ENCODE measurements around the gene ABHD12B. TPM values are rescaled to one million over a fixed set of nuclear protein-coding genes. Genes with fewer than 3 reads are reported as not detected.
A peak's percentile ranks its signal among the peaks of the same experiment; 100 is the strongest.

The ABHD12B gene, protein sequence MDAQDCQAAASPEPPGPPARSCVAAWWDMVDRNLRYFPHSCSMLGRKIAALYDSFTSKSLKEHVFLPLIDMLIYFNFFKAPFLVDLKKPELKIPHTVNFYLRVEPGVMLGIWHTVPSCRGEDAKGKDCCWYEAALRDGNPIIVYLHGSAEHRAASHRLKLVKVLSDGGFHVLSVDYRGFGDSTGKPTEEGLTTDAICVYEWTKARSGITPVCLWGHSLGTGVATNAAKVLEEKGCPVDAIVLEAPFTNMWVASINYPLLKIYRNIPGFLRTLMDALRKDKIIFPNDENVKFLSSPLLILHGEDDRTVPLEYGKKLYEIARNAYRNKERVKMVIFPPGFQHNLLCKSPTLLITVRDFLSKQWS
- total RNA-seq: 1.0 TPM
- 1.5 TPM for polyA plus RNA-seq
- long read RNA-seq, donor 1, partial matches to known transcripts: 0 of 1 reads
- long read RNA-seq, donor 1, other reads (novel, unspliced or antisense): 0 of 1 reads
- long read RNA-seq, donor 2: 0 reads
- long read RNA-seq, donor 3: 0 reads
- long read RNA-seq, donor 4, partial matches to known transcripts: 0 of 1 reads
- long read RNA-seq, donor 4, other reads (novel, unspliced or antisense): 0 of 1 reads
- long read RNA-seq, donor 5: 0 reads
- long read RNA-seq, donor 6, partial matches to known transcripts: 0 of 1 reads
- long read RNA-seq, donor 6, other reads (novel, unspliced or antisense): 0 of 1 reads
- long read RNA-seq, donor 7: 0 reads
- long read RNA-seq, donor 8: 0 reads
- long read RNA-seq, donor 9: 0 reads
- long read RNA-seq, donor 10: 0 reads

- no peak for DNase-seq (ENCODE audit: low read depth in 6 of 9, low spot score in 9 of 9)
- Histone ChIP-seq H3K4me3 (ENCODE audit: low read length in 2 of 2) (peak within 1 kb of the TSS in 1 of 2 donors; percentile 18), H3K27me3 (ENCODE audit: control insufficient read depth in 2 of 2, insufficient read depth in 1 of 2, low read length in 1 of 2) (peaks cover 19 to 46% of the 10 kb centered on the region in 2 donors), H3K9me3 (ENCODE audit: control insufficient read depth in 2 of 2, insufficient read depth in 1 of 2, low read length in 1 of 2) (no peaks in the 10 kb centered on the region), H3K4me1 (ENCODE audit: control insufficient read depth in 2 of 2, insufficient read depth in 2 of 2, low read length in 2 of 2) (peaks cover 21 to 41% of the 10 kb centered on the region in 2 donors), H3K27ac (ENCODE audit: low read depth in 1 of 2, low read length in 1 of 2) (no peak within 1 kb of the TSS), H3K36me3 (ENCODE audit: control insufficient read depth in 2 of 2, insufficient read depth in 2 of 2, low read length in 1 of 2) (no peaks in the 10 kb centered on the region)
- 14% methylated on average over 63 of the region's 63 CpGs for whole genome bisulfite sequencing
Observed at GRCh38 chr14:50871914-50872732, at the start of gene ABHD12B. TSS of gene ABHD12B (plus strand) at chr14:50872053. CDS start at chr14:50872175, 122 bp downstream.

DNA sequence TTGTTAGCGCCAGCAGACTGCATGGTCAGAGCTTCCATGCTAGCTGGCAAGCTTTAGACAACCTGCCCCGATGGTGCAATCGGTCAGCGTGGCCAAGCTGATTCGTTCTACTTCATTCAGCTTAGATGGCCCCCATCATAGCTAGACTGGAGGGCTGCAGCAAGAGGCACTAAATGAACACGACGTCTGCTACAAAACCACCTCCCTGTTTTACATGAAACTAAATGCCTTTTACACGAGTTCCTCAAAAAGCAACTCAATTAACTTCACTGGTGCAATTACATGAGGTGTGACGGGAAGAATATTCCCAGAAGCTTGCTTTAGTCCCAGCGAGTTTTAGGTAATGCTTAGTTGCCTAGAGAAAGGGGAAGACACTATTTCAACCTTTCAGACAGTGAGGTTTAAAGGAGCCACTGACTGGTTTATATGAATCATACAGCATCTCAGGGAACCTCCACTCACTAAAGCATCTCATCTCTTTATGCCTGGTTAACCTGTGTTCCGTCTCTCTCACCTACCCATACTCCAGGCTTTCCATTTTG is 49.3 kb upstream of the ABHD12B start:
- DNase-seq (ENCODE audit: low read depth in 6 of 9, low spot score in 9 of 9): no peak
- Histone ChIP-seq H3K4me1 (ENCODE audit: control insufficient read depth in 2 of 2, insufficient read depth in 2 of 2, low read length in 2 of 2) (peaks cover 34 to 36% of the 10 kb centered on the region in 2 donors), H3K9me3 (ENCODE audit: control insufficient read depth in 2 of 2, insufficient read depth in 1 of 2, low read length in 1 of 2) (no peaks in the 10 kb centered on the region), H3K4me3 (ENCODE audit: low read length in 2 of 2) (no peak overlapping the region), H3K27me3 (ENCODE audit: control insufficient read depth in 2 of 2, insufficient read depth in 1 of 2, low read length in 1 of 2) (no peaks in the 10 kb centered on the region), H3K36me3 (ENCODE audit: control insufficient read depth in 2 of 2, insufficient read depth in 2 of 2, low read length in 1 of 2) (peaks cover 7 to 17% of the 10 kb centered on the region in 2 donors), H3K27ac (ENCODE audit: low read depth in 1 of 2, low read length in 1 of 2) (no peak overlapping the region)
- WGBS: 77% methylated on average over 11 of the region's 11 CpGs

GRCh38 chr14:50823051-50823761 is 48.6 kb upstream of the ABHD12B start:
- Histone ChIP-seq H3K4me1 (ENCODE audit: control insufficient read depth in 2 of 2, insufficient read depth in 2 of 2, low read length in 2 of 2) (peaks cover 34 to 36% of the 10 kb centered on the region in 2 donors), H3K27ac (ENCODE audit: low read depth in 1 of 2, low read length in 1 of 2) (peak overlapping the region in 1 of 2 donors; percentile 11), H3K36me3 (ENCODE audit: control insufficient read depth in 2 of 2, insufficient read depth in 2 of 2, low read length in 1 of 2) (peaks cover 3 to 17% of the 10 kb centered on the region in 2 donors), H3K27me3 (ENCODE audit: control insufficient read depth in 2 of 2, insufficient read depth in 1 of 2, low read length in 1 of 2) (no peaks in the 10 kb centered on the region), H3K9me3 (ENCODE audit: control insufficient read depth in 2 of 2, insufficient read depth in 1 of 2, low read length in 1 of 2) (no peaks in the 10 kb centered on the region), H3K4me3 (ENCODE audit: low read length in 2 of 2) (no peak overlapping the region)
- DNase-seq (ENCODE audit: low read depth in 6 of 9, low spot score in 9 of 9): no peak
- 90% methylated on average over 11 of the region's 11 CpGs for WGBS

GRCh38 chr14:50823762-50824636 is 47.9 kb upstream of the ABHD12B start:
- H3K9me3 ChIP-seq (ENCODE audit: control insufficient read depth in 2 of 2, insufficient read depth in 1 of 2, low read length in 1 of 2): no peaks in the 10 kb centered on the region
- H3K27me3 ChIP-seq (ENCODE audit: control insufficient read depth in 2 of 2, insufficient read depth in 1 of 2, low read length in 1 of 2): no peaks in the 10 kb centered on the region
- H3K27ac ChIP-seq (ENCODE audit: low read depth in 1 of 2, low read length in 1 of 2): no peak overlapping the region
- peaks cover 37 to 39% of the 10 kb centered on the region in 2 donors for H3K4me1 ChIP-seq (ENCODE audit: control insufficient read depth in 2 of 2, insufficient read depth in 2 of 2, low read length in 2 of 2)
- DNase-seq (ENCODE audit: low read depth in 6 of 9, low spot score in 9 of 9): no peak
- H3K36me3 ChIP-seq (ENCODE audit: control insufficient read depth in 2 of 2, insufficient read depth in 2 of 2, low read length in 1 of 2): peaks cover 3 to 17% of the 10 kb centered on the region in 2 donors
- H3K4me3 ChIP-seq (ENCODE audit: low read length in 2 of 2): no peak overlapping the region
- 44% methylated on average over 10 of the region's 10 CpGs for WGBS

GRCh38 chr14:50825307-50825706 is 46.5 kb upstream of the ABHD12B start:
- peaks cover 3 to 11% of the 10 kb centered on the region in 2 donors for H3K36me3 ChIP-seq (ENCODE audit: control insufficient read depth in 2 of 2, insufficient read depth in 2 of 2, low read length in 1 of 2)
- peaks cover 42 to 45% of the 10 kb centered on the region in 2 donors for H3K4me1 ChIP-seq (ENCODE audit: control insufficient read depth in 2 of 2, insufficient read depth in 2 of 2, low read length in 2 of 2)
- peaks cover 0 to 7% of the 10 kb centered on the region in 2 donors for H3K27me3 ChIP-seq (ENCODE audit: control insufficient read depth in 2 of 2, insufficient read depth in 1 of 2, low read length in 1 of 2)
- DNase-seq (ENCODE audit: low read depth in 6 of 9, low spot score in 9 of 9): no peak
- 99% methylated on average over 1 of the region's 1 CpG for WGBS
- no peak overlapping the region for H3K4me3 ChIP-seq (ENCODE audit: low read length in 2 of 2)
- H3K27ac ChIP-seq (ENCODE audit: low read depth in 1 of 2, low read length in 1 of 2): no peak overlapping the region
- H3K9me3 ChIP-seq (ENCODE audit: control insufficient read depth in 2 of 2, insufficient read depth in 1 of 2, low read length in 1 of 2): peaks cover 0 to 2% of the 10 kb centered on the region in 2 donors

DNA sequence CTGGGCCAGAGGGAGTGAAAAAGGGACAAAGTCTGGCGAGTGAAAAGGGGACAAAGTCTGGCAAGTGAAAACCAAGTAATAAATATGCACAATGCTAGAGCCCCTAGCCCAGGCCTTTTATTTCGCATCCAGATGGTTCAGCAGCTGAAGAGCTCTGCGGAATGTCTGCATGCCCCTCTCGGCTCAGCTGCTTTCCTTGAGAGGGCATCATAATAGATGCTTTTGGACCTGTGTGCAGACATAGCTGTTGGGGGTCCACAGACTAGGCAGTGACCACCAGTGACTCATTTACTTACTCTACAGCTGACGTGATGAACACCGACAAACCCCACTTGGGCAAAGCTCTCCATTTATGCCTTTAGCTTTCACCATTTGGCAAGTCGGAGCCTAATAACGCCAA is 45.2 kb upstream of the ABHD12B start:
- Histone ChIP-seq H3K9me3 (ENCODE audit: control insufficient read depth in 2 of 2, insufficient read depth in 1 of 2, low read length in 1 of 2) (peaks cover 0 to 2% of the 10 kb centered on the region in 2 donors), H3K4me1 (ENCODE audit: control insufficient read depth in 2 of 2, insufficient read depth in 2 of 2, low read length in 2 of 2) (peaks cover 37 to 44% of the 10 kb centered on the region in 2 donors), H3K27me3 (ENCODE audit: control insufficient read depth in 2 of 2, insufficient read depth in 1 of 2, low read length in 1 of 2) (peaks cover 0 to 8% of the 10 kb centered on the region in 2 donors), H3K36me3 (ENCODE audit: control insufficient read depth in 2 of 2, insufficient read depth in 2 of 2, low read length in 1 of 2) (peaks cover 0 to 7% of the 10 kb centered on the region in 2 donors), H3K4me3 (ENCODE audit: low read length in 2 of 2) (no peak overlapping the region), H3K27ac (ENCODE audit: low read depth in 1 of 2, low read length in 1 of 2) (no peak overlapping the region)
- WGBS: 98% methylated on average over 8 of the region's 8 CpGs
- DNase-seq (ENCODE audit: low read depth in 6 of 9, low spot score in 9 of 9): no peak

GRCh38 chr14:50828721-50829488 is 42.9 kb upstream of the ABHD12B start:
- Histone ChIP-seq H3K4me1 (ENCODE audit: control insufficient read depth in 2 of 2, insufficient read depth in 2 of 2, low read length in 2 of 2) (peaks cover 22 to 28% of the 10 kb centered on the region in 2 donors), H3K27me3 (ENCODE audit: control insufficient read depth in 2 of 2, insufficient read depth in 1 of 2, low read length in 1 of 2) (peaks cover 0 to 8% of the 10 kb centered on the region in 2 donors), H3K9me3 (ENCODE audit: control insufficient read depth in 2 of 2, insufficient read depth in 1 of 2, low read length in 1 of 2) (peaks cover 0 to 2% of the 10 kb centered on the region in 2 donors), H3K36me3 (ENCODE audit: control insufficient read depth in 2 of 2, insufficient read depth in 2 of 2, low read length in 1 of 2) (peaks cover 0 to 7% of the 10 kb centered on the region in 2 donors), H3K4me3 (ENCODE audit: low read length in 2 of 2) (peak overlapping the region; percentile 77 to 95), H3K27ac (ENCODE audit: low read depth in 1 of 2, low read length in 1 of 2) (no peak overlapping the region)
- DNase-seq (ENCODE audit: low read depth in 6 of 9, low spot score in 9 of 9): no peak
- 46% methylated on average over 10 of the region's 10 CpGs for WGBS

All from thymus (tissue), 14 donors.